Astrocyte of the cerebellum (primary cell): ENCODE measurements around the gene FMC1.

Experiments
- DNase-seq: peaks from one replicate; pipeline ENCODE4 v3.0.0-alpha.2; 2011; ENCODE audit warnings: low read depth
- H3K4me3 ChIP-seq: 2 replicates; pipeline ENCODE4 v1.5.1; 2011; ENCODE audit warnings: mild to moderate bottlenecking, low read depth, low read length, moderate library complexity
- CTCF ChIP-seq: IDR thresholded peaks from 2 replicates; pipeline ENCODE4 v1.5.1; 2012; ENCODE audit warnings: low read length, low read depth, moderate library complexity, mild to moderate bottlenecking; ENCODE audit errors: missing control alignments
- in situ Hi-C: cut with HindIII; loops from 2 replicates; pipeline ENCODE4 v1.10.0; 2017; ENCODE audit warnings: low sequenced_read_pairs

Gene FMC1

GRCh38 chr7:139340037-139340807, 915 bp upstream of the FMC1 start:
- peak overlapping the region; percentile 93 for H3K4me3 ChIP-seq
- peak; percentile 78 for TF ChIP-seq CTCF
- in situ Hi-C loops, result no loop called here
- peak; percentile 100 for DNase-seq

GRCh38 chr7:139340808-139341057, 404 bp upstream of the FMC1 start:
- in situ Hi-C loops, result no loop called here
- no peak for TF ChIP-seq CTCF
- peak overlapping the region; percentile 93 for H3K4me3 ChIP-seq
- no peak for DNase-seq

GRCh38 chr7:139341776-139342226, 664 bp downstream of the FMC1 start:
- in situ Hi-C loops, result no loop called here
- peak overlapping the region; percentile 93 for H3K4me3 ChIP-seq
- TF ChIP-seq CTCF, result no peak
- peak; percentile 70 for DNase-seq

- DNase-seq, result no peak
- no peak overlapping the region for H3K4me3 ChIP-seq
- no peak for TF ChIP-seq CTCF
- in situ Hi-C loops, result no loop called here
These were observed 3.9 kb downstream of the FMC1 start for GRCh38 chr7:139345042-139345441.

DNA sequence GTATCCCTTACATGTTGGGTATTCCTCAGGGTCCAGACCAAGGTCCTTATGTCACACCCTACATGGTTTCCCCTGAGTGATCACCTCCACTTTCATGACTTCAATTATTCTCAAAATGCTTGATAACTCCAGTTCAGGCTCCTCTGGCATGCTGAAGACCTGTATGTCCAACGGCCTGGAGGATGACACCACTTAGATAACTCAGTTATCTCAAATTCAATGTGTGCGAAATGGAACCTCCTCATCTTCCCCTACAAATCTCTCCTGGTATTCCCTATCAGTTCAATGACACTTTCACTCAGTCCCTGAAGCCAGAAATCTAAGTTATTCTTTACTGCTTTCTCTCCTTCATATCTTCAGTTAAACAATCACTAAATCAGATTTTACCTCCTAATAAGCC, 9.9 kb downstream of the FMC1 start:
- in situ Hi-C loops, result no loop called here
- DNase-seq, result no peak
- H3K4me3 ChIP-seq, result no peak overlapping the region
- no peak for TF ChIP-seq CTCF

GRCh38 chr7:139354729-139355128, 13.6 kb downstream of the FMC1 start:
- TF ChIP-seq CTCF, result no peak
- H3K4me3 ChIP-seq, result no peak overlapping the region
- in situ Hi-C loops, result no loop called here
- no peak for DNase-seq
